ENCODE measurements around the gene AK3.

GRCh38 chr9:4701526-4701925 is 39.5 kb downstream of the AK3 start:
- no peak for TF ChIP-seq CTCF (IDR thresholded peaks at IDR 0.05; ENCODE audit: low read length)
- TF ChIP-seq EZH2phosphoT487 (IDR thresholded peaks at IDR 0.05; ENCODE audit: low read length), result no peak
